SU-DHL-6 (cell line): ENCODE data around the gene RCOR2.

Experiments
- EZH2phosphoT487 ChIP-seq: fragments of 200-600 bp; sonication (generic), shearing (Covaris generic); conservative IDR thresholded peaks from 2 replicates; pipeline ENCODE4 v1.6.1; 2018; ENCODE audit warnings: mild to moderate bottlenecking, antibody characterized with exemption, low read length, moderate library complexity, mixed read lengths
- TF ChIP-seq, protein P1 (sequence below): fragments of 200-600 bp; sonication (generic); IDR thresholded peaks from one replicate; pipeline ENCODE4 v1.5.1; 2017; ENCODE audit warnings: antibody characterized with exemption, mild to moderate bottlenecking, low read length, moderate library complexity; ENCODE audit not compliant: insufficient read depth, poor library complexity, severe bottlenecking

- TF ChIP-seq, protein P1, sequence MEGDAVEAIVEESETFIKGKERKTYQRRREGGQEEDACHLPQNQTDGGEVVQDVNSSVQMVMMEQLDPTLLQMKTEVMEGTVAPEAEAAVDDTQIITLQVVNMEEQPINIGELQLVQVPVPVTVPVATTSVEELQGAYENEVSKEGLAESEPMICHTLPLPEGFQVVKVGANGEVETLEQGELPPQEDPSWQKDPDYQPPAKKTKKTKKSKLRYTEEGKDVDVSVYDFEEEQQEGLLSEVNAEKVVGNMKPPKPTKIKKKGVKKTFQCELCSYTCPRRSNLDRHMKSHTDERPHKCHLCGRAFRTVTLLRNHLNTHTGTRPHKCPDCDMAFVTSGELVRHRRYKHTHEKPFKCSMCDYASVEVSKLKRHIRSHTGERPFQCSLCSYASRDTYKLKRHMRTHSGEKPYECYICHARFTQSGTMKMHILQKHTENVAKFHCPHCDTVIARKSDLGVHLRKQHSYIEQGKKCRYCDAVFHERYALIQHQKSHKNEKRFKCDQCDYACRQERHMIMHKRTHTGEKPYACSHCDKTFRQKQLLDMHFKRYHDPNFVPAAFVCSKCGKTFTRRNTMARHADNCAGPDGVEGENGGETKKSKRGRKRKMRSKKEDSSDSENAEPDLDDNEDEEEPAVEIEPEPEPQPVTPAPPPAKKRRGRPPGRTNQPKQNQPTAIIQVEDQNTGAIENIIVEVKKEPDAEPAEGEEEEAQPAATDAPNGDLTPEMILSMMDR: no peak
- TF ChIP-seq EZH2phosphoT487: no peak
Observed at GRCh38 chr11:63862923-63863322, 54.0 kb downstream of the RCOR2 start.
